Dendritic cell treated with granulocyte-macrophage colony-stimulating factor and Interleukin-4, amounts not matched to agents 40 ng/mL and 50 ng/mL, for 4 days (primary cell): ENCODE measurements around the gene RNF38.
"Not testable (repeated sequence)": the region's sequence is repeated elsewhere in the genome, so short reads cannot be mapped to it uniquely, and the experiment has no call there.

ENCODE experiments used
- H3K27ac Mint-ChIP-seq: one replicate; pipeline ENCODE4 v1.8.0; 2022; ENCODE audit warnings: mild to moderate bottlenecking, mixed read lengths
- H3K27me3 Mint-ChIP-seq: one replicate; pipeline ENCODE4 v1.8.0; 2022; ENCODE audit warnings: mild to moderate bottlenecking, mixed read lengths
- H3K36me3 Mint-ChIP-seq: one replicate; pipeline ENCODE4 v1.8.0; 2022; ENCODE audit warnings: low read depth, mixed read lengths
- H3K4me1 Mint-ChIP-seq: one replicate; pipeline ENCODE4 v1.8.0; 2022; ENCODE audit warnings: low read depth, mixed read lengths
- H3K4me3 Mint-ChIP-seq: one replicate; pipeline ENCODE4 v1.8.0; 2022; ENCODE audit warnings: mild to moderate bottlenecking, moderate library complexity, mixed read lengths
- H3K9me3 Mint-ChIP-seq: one replicate; pipeline ENCODE4 v1.8.0; 2022; ENCODE audit warnings: mixed read lengths
- intact Hi-C: fragments of 100-400 bp; cut with micrococcal nuclease; formaldehyde crosslinking; loops from one replicate; pipeline ENCODE4 v1.15.0; 2022

Gene RNF38

DNA sequence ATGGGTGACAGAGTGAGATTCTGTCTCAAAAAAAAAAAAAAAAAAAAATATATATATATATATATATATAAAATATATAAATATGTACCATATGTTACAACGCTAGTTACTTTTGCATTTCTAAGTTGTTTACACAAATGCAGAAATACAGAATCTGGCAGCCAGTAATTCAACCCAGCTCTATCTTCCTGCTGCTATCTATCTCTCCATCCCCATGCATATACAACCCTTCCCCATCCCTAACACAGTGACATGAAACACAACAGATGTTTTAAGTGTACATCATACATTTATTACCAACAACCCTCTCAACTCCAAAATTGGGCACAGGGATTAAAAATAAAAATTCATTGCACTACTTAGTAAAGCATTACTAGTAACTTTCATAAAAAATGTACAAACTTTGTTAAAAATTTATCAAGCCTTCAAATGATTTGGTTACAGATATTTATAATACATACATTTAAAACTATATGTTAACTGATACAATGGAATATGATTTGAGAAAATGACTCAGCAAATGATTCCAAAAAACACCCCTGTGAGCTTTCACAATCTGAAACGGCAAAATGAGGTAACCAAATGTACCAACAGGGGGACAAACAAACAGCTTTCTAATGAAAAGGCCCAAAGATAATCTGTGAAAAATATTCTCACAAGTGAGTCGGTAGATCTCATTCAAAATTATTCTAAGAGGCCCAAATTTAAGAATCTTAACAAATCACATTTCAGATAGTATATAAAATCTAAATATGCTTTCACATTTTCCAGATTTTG lies 63.8 kb downstream of the RNF38 start:
- no peaks in the 10 kb centered on the region for H3K27me3 Mint-ChIP-seq
- H3K9me3 Mint-ChIP-seq, result no peaks in the 10 kb centered on the region
- no peak overlapping the region for H3K4me3 Mint-ChIP-seq
- H3K27ac Mint-ChIP-seq, result no peak overlapping the region
- H3K36me3 Mint-ChIP-seq, result peaks cover 73% of the 10 kb centered on the region
- H3K4me1 Mint-ChIP-seq, result no peaks in the 10 kb centered on the region
- intact Hi-C loops, result no loop called here

DNA sequence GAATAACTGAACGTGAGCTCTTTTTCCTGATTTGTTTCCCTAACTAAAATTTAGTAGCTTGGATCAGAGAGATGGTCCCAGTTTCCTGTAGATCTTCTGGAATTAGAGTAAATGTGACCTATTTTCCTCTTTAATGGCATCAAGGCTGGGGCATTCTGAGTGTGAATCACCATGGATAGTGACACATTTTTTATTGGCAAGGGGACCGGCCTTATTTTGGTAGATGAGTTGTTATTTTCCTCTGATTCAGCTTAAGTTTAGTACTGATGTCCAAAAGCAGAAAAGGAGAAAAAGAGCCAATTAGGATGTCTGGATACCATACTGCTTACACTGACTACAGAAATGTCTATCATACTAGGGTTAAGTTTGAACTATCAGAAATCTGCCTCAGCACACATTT lies 68.1 kb downstream of the RNF38 start:
- Mint-ChIP-seq H3K27me3 (no peaks in the 10 kb centered on the region), H3K27ac (no peak overlapping the region), H3K4me3 (no peak overlapping the region), H3K9me3 (no peaks in the 10 kb centered on the region), H3K4me1 (peaks cover 7% of the 10 kb centered on the region), H3K36me3 (peaks cover 30% of the 10 kb centered on the region)
- intact Hi-C loops, result no loop called here

DNA sequence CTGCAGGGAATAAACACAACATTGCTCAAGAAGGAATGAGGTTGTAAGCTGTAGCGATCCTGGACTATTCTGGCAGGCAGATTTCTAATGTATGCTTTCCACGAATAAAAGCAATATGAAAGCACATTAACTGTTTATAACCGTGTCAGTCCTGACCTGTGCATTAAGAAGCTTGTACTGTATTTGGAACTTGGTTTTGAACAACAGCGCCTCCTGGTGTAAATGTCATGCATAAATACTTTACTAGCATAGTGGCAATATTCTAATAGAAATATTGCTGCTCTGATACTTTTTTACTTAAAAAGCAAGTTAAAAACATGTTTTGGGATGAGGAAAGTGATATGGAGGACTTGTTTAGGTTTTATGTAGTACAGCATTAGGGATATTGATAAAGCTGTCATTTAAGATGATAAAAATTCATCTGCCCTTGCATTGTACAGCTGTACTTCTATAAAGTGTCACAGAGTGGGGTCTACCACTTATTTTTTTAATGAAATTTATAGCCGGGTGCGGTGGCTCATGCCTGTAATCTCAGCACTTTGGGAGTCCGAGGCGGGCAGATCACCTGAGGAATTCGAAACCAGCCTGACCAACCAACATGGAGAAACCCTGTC lies 71.2 kb downstream of the RNF38 start:
- intact Hi-C loops, result loop anchor here (1.0 kb wide), 1 partner anchor 81 kb away; no protein-coding TSS in a partner anchor

DNA sequence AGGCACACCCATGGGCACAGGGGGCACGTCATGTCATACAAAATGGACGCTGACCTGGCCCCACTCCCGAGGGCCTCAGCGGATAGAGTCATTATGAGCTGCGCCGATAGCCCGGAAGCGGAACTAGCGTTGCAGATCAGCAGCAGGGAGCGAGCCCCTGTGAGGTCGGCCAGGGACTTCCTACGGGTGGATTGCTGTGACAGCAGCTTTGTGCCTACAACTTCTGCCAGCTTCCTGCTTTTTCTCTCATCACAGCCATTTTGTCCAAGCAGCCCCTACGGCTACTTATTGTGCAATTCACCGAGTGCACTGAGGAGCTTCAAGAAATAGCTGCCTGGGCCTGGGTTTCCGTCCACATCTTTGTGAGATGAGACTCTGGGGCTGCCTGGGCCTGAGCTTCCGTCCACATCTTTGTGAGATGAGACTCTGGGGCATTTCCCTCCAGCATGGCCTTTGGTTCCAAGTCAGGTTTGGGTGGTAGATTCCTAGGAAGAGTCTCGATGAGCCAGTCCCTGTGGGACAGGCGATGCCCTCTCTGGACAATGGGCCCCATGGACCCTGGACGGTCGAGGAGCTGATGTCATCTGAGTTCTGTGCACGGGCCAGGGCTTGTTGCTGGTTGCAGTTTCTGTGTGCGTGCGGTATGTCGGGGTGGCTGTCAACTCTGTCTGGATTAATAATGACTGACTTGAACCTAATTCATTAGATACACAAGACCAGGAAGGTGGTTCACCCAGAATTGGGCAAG lies 74.8 kb downstream of the RNF38 start:
- no peaks in the 10 kb centered on the region for H3K9me3 Mint-ChIP-seq
- H3K27ac Mint-ChIP-seq, result peak overlapping the region; percentile 68
- peaks cover 18% of the 10 kb centered on the region for H3K4me1 Mint-ChIP-seq
- no peaks in the 10 kb centered on the region for H3K36me3 Mint-ChIP-seq
- no peak overlapping the region for H3K4me3 Mint-ChIP-seq
- H3K27me3 Mint-ChIP-seq, result no peaks in the 10 kb centered on the region
- intact Hi-C loops, result no loop called here

More for the DNA sequence above, 71.2 kb downstream of the RNF38 start:
- Mint-ChIP-seq H3K36me3 (no peaks in the 10 kb centered on the region), H3K27me3 (no peaks in the 10 kb centered on the region), H3K4me3 (no peak overlapping the region), H3K4me1 (peaks cover 18% of the 10 kb centered on the region), H3K27ac (no peak overlapping the region), H3K9me3 (no peaks in the 10 kb centered on the region)

DNA sequence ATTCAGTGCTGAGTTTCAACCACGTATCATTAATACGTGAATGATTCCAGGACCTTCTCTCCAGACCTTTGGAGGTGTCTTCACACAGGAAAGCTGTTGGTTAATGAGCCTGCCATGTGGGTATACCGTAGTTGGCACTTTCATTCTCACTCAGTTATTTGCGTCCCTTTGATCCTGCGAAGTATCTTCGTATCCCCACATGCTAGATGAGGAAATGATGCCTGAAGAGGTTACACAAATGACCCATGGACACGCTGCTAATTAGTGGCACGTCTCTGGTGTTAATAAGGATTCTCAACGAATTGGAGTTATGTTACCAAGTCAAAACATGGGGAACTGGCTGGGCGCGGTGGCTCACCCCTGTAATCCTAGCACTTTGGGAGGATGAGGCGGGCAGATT lies 76.1 kb downstream of the RNF38 start:
- H3K27me3 Mint-ChIP-seq, result no peaks in the 10 kb centered on the region
- no peaks in the 10 kb centered on the region for H3K36me3 Mint-ChIP-seq

DNA sequence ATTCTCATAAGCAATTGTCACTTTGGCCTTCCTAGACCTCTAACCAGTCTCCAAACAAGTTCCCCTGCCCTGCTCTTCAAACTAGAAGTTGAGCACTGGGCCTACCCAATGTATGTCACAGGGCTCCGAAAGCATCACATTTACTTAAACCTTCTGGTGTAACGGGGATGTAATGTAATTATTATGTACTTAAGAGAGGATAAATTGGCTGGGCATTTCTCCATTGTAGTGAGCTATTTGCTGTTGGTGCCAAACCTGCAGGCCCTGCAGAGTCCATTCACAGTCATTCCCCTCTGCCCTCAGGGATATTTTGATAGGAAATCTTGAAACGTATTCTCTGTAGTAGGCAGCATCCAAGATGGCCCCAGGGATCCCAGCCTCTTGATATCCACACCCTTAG lies 77.6 kb downstream of the RNF38 start:
- Mint-ChIP-seq H3K27me3 (no peaks in the 10 kb centered on the region), H3K27ac (no peak overlapping the region), H3K4me3 (no peak overlapping the region), H3K9me3 (no peaks in the 10 kb centered on the region), H3K36me3 (no peaks in the 10 kb centered on the region), H3K4me1 (peaks cover 11% of the 10 kb centered on the region)
- intact Hi-C loops, result no loop called here

More for the DNA sequence above, 76.1 kb downstream of the RNF38 start:
- H3K27ac Mint-ChIP-seq, result no peak overlapping the region
- H3K9me3 Mint-ChIP-seq, result no peaks in the 10 kb centered on the region
- H3K4me3 Mint-ChIP-seq, result no peak overlapping the region
- intact Hi-C loops, result no loop called here
- peaks cover 18% of the 10 kb centered on the region for H3K4me1 Mint-ChIP-seq

DNA sequence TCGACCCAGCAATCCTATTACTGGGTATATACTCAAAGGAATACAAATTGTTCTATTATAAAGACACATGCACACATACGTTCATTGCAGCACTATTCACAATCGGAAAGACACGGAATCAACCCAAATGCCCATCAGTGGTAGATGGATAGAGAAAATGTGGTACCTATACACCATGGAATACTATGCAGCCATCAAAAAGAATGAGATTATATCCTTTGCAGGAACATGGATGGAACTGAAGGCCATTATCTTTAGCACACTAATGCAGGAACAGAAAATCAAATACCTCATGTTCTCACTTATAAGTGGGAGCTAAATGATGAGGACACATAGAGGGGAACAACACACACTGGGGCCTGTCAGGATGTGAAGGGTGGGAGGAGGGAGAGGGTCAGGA lies 78.2 kb downstream of the RNF38 start:
- intact Hi-C loops, H3K9me3 Mint-ChIP-seq, H3K4me3 Mint-ChIP-seq, H3K27ac Mint-ChIP-seq, H3K27me3 Mint-ChIP-seq, H3K36me3 Mint-ChIP-seq: not testable (repeated sequence)
- H3K4me1 Mint-ChIP-seq, result peaks cover 10% of the 10 kb centered on the region

DNA sequence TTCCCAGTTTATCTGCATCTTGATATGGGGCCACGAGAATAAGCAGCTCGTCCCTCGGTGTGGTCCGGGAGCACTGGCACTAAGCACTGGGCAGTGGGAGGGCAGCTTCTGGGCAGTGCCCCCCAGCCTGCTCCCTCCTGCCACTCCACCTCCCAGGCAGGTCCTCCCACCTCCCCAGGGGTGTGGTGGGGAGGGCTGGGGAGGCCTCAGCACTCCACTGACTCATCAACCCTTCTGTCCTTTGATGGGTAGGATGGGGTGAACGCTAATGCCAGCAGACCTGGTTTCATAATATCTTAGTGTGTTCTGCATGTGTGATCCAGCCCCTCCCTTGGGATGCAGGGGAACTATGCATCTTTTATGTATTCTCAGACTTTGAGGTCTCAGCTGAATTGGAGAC lies 79.6 kb downstream of the RNF38 start:
- Mint-ChIP-seq H3K27ac (no peak overlapping the region), H3K4me1 (peaks cover 8% of the 10 kb centered on the region), H3K4me3 (no peak overlapping the region), H3K9me3 (no peaks in the 10 kb centered on the region), H3K36me3 (no peaks in the 10 kb centered on the region), H3K27me3 (no peaks in the 10 kb centered on the region)
- intact Hi-C loops, result no loop called here

DNA sequence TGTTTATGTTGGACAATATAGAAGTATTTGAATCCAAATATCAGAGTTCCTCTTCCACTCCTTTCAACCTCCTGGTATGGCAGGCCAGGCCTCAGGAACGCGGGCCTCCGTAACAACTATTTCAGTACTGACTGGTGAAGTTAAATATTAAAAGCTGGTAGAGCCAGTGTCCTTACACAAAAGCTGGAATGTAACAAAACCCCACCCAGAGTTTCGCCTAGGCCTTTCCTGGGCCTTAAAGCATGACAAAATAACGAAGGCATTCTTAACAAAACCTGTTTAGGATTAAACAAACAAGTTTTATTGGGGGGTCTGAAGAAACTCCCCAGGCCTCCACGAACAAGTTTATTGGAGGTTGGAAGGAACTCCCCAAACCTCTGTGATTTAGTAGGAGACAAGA lies 80.3 kb downstream of the RNF38 start:
- Mint-ChIP-seq H3K27me3 (no peaks in the 10 kb centered on the region), H3K4me3 (no peak overlapping the region), H3K4me1 (peaks cover 1% of the 10 kb centered on the region), H3K36me3 (no peaks in the 10 kb centered on the region), H3K27ac (no peak overlapping the region), H3K9me3 (no peaks in the 10 kb centered on the region)
- intact Hi-C loops, result no loop called here

DNA sequence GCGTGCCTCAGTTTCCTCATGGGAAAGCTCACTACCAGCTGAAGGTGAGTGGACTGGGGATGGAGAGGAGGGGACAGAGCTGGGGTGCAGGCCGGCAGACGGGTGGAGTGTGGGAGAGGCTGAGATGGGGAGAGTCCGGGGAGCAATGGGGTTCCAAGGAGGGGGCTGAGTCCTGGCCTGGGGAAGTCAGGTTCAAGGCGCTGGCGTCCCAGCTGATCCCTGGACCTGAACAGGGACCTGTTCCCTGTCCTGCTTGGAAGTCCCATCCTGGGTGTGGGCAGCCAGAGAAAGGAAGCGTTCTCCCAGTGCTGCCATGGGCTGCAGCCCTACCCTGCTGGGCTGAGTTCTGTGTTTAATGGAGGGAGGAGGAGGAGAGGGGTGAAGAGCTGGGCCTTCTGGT lies 80.9 kb downstream of the RNF38 start:
- H3K4me1 Mint-ChIP-seq, result no peaks in the 10 kb centered on the region

DNA sequence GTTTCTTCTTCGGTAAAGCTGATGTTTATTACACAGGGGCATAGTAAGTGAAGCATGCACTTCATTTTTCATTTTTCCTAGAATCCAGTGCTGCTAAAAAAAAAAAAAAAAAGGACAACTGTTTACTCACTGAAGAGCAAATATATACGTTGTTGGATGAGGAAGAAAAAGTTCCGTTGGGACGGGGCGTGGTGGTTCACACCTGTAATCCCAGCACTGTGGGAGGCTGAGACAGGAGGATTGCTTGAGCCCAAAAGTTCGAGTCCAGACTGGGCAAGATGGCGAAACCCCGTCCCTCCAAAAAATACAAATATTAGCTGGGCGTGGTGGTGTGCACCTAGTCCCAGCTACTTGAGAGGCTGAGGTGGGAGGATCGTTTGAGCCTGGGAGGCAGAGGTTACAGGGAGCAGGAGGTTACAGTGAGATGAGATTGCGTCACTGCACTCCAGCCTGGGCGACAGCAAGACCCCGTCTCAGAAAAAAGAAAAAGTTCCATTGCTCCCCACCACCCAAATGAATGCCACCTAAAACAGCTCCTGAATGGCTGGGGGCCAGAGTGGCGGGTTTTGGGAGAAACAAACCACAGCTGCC lies 81.8 kb downstream of the RNF38 start:
- Mint-ChIP-seq H3K36me3 (no peaks in the 10 kb centered on the region), H3K4me1 (no peaks in the 10 kb centered on the region), H3K4me3 (no peak overlapping the region), H3K9me3 (no peaks in the 10 kb centered on the region), H3K27me3 (no peaks in the 10 kb centered on the region), H3K27ac (no peak overlapping the region)
- intact Hi-C loops, result no loop called here

More for the DNA sequence above, 80.9 kb downstream of the RNF38 start:
- no peaks in the 10 kb centered on the region for H3K9me3 Mint-ChIP-seq
- no peaks in the 10 kb centered on the region for H3K36me3 Mint-ChIP-seq
- no peak overlapping the region for H3K4me3 Mint-ChIP-seq
- H3K27me3 Mint-ChIP-seq, result no peaks in the 10 kb centered on the region
- no peak overlapping the region for H3K27ac Mint-ChIP-seq
- intact Hi-C loops, result no loop called here

DNA sequence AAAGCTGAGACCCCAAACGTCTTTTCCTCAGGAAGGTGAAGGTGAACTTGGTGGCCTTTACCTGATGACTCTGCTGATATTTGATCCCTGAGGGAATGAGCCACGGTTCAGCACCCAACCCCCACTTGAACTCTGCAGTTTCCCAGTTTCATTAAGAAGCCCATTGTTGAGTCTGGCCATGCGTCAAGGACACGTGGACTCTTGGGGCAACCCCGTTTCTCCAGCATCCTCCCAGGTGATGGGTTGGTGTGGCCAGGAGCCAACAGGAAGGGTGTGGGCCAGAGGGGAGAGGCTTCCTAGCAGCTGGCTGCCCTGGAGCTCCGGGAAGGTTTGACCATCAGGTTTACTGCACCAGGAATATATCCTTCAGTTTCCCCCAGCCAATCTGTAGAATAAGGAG lies 82.3 kb downstream of the RNF38 start:
- no peak overlapping the region for H3K4me3 Mint-ChIP-seq
- H3K27me3 Mint-ChIP-seq, result no peaks in the 10 kb centered on the region
- H3K4me1 Mint-ChIP-seq, result no peaks in the 10 kb centered on the region
- H3K36me3 Mint-ChIP-seq, result no peaks in the 10 kb centered on the region
- no peak overlapping the region for H3K27ac Mint-ChIP-seq
- intact Hi-C loops, result no loop called here
- H3K9me3 Mint-ChIP-seq, result no peaks in the 10 kb centered on the region

DNA sequence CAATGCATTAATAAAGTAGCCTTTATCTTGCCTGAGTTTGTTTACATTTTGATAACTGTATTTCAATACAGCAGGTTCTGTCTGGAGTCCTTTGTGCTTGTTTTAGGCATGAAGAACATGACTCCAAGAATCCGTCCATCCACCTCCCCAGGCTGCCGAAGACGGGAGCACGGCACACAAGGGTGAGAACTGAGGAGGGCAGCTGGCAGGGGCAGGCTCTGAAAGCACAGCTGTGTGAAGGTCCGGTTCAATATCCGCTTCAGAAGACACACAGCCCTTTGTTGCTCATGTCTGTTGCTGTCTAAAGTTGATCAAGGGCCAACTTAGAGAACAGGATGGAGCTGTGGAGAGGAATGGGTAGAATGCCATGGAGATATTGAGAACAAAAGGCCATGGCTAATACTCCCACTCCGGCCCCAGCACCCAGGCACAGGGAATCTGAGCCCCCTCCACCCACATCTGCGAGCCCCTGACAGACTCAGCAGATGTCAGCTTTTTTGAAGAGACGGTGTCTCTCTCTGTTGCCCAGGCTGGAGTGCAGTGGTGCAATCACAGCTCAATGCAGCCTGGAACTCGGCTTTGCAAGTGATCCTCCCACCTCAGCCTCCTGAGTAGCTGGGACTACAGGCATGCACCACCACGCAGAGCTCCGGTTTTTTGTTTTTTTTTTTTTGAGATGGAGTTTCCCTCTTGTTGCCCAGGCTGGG lies 83.3 kb downstream of the RNF38 start:
- Mint-ChIP-seq H3K4me3 (no peak overlapping the region), H3K27me3 (no peaks in the 10 kb centered on the region), H3K27ac (no peak overlapping the region), H3K4me1 (no peaks in the 10 kb centered on the region), H3K36me3 (no peaks in the 10 kb centered on the region), H3K9me3 (no peaks in the 10 kb centered on the region)
- intact Hi-C loops, result no loop called here
